Fibroblast of the aortic adventitia (primary cell): ENCODE measurements around the gene ZNF672. TPM values are rescaled to one million over a fixed set of nuclear protein-coding genes. Genes with fewer than 3 reads are reported as not detected.
"Not testable (repeated sequence)": the region's sequence is repeated elsewhere in the genome, so short reads cannot be mapped to it uniquely, and the experiment has no call there.

ENCODE experiments used
- DNase-seq: peaks from one replicate; pipeline ENCODE4 v3.0.0-alpha.2; 2010; ENCODE audit warnings: low read depth
- H3K4me3 ChIP-seq: 2 replicates; pipeline ENCODE4 v1.5.1; 2011; ENCODE audit warnings: low read depth, mild to moderate bottlenecking, control low read depth, low read length, moderate library complexity
- CTCF ChIP-seq: IDR thresholded peaks from 2 replicates; pipeline ENCODE4 v1.5.1; 2011; ENCODE audit warnings: mild to moderate bottlenecking, low read length, control low read depth, inconsistent platforms; ENCODE audit not compliant: insufficient read depth
- total RNA-seq: library from RNA; depleted of rRNA; stranded (reverse); fragments of >200 nt; gene quantifications from 2 replicates; pipeline ENCODE4 v1.2.3, GENCODE V29; 2012; ENCODE audit warnings: low replicate concordance

Gene ZNF672
- total RNA-seq, 1 donor: 12.9 TPM

- no peak for DNase-seq
- no peak for TF ChIP-seq CTCF
- H3K4me3 ChIP-seq: peak overlapping the region; percentile 86
These were observed 36.0 kb downstream of the ZNF672 start for GRCh38 chr1:248873993-248874533.

- no peak for DNase-seq
- TF ChIP-seq CTCF: no peak
These were observed 43.2 kb downstream of the ZNF672 start for GRCh38 chr1:248881261-248881660.

GRCh38 chr1:248882427-248882826, 44.4 kb downstream of the ZNF672 start:
- not testable (repeated sequence) for DNase-seq, H3K4me3 ChIP-seq

More at GRCh38 chr1:248881261-248881660, 43.2 kb downstream of the ZNF672 start:
- H3K4me3 ChIP-seq: no peak overlapping the region

- no peak for DNase-seq
- no peak for TF ChIP-seq CTCF
- no peak overlapping the region for H3K4me3 ChIP-seq
These were observed 46.7 kb downstream of the ZNF672 start for GRCh38 chr1:248884632-248885295.

GRCh38 chr1:248885646-248886045, 47.6 kb downstream of the ZNF672 start:
- no peak overlapping the region for H3K4me3 ChIP-seq
- DNase-seq: no peak
- TF ChIP-seq CTCF: no peak

- no peak for TF ChIP-seq CTCF
- H3K4me3 ChIP-seq: no peak overlapping the region
- DNase-seq: peak; percentile 38
These were observed 48.3 kb downstream of the ZNF672 start for GRCh38 chr1:248886237-248886895.

GRCh38 chr1:248889914-248890243, 51.9 kb downstream of the ZNF672 start:
- not testable (repeated sequence) for DNase-seq, H3K4me3 ChIP-seq
